T1000 (cell line): ENCODE measurements around the gene STARD3.

ENCODE experiments used
- DNase-seq: peaks from one replicate; lab custom pipeline; 2025; ENCODE audit warnings: mixed read lengths; lab: John Stamatoyannopoulos, UW

The STARD3 gene

GRCh38 chr17:39639043-39639442 is 2.1 kb downstream of the STARD3 start:
- no peak for DNase-seq

GRCh38 chr17:39639566-39640458 is 2.9 kb downstream of the STARD3 start:
- no peak for DNase-seq

- DNase-seq, result no peak
These were observed 3.7 kb downstream of the STARD3 start for GRCh38 chr17:39640591-39641031.

- no peak for DNase-seq
These were observed 4.2 kb downstream of the STARD3 start for GRCh38 chr17:39641097-39641496.

- no peak for DNase-seq
These were observed 4.9 kb downstream of the STARD3 start for GRCh38 chr17:39641883-39642282.

GRCh38 chr17:39642291-39643074 is 5.5 kb downstream of the STARD3 start:
- no peak for DNase-seq

GRCh38 chr17:39643271-39643670 is 6.3 kb downstream of the STARD3 start:
- no peak for DNase-seq

GRCh38 chr17:39647256-39647655 is 10.3 kb downstream of the STARD3 start:
- no peak for DNase-seq

- DNase-seq, result no peak
These were observed 11.8 kb downstream of the STARD3 start for GRCh38 chr17:39648616-39649366.

GRCh38 chr17:39650121-39650579 is 13.2 kb downstream of the STARD3 start:
- no peak for DNase-seq

GRCh38 chr17:39651923-39652586 is 15.1 kb downstream of the STARD3 start:
- no peak for DNase-seq

- DNase-seq, result no peak
These were observed 15.8 kb downstream of the STARD3 start for GRCh38 chr17:39652587-39653315.

GRCh38 chr17:39653316-39653661 is 16.3 kb downstream of the STARD3 start:
- no peak for DNase-seq

GRCh38 chr17:39653662-39654331 is 16.9 kb downstream of the STARD3 start:
- peak; percentile 9 for DNase-seq

GRCh38 chr17:39655105-39655504 is 18.2 kb downstream of the STARD3 start:
- no peak for DNase-seq

- DNase-seq, result no peak
These were observed 21.4 kb downstream of the STARD3 start for GRCh38 chr17:39658346-39658745.

- no peak for DNase-seq
These were observed 21.8 kb downstream of the STARD3 start for GRCh38 chr17:39658760-39659159.

GRCh38 chr17:39659279-39660010 is 22.5 kb downstream of the STARD3 start:
- no peak for DNase-seq

GRCh38 chr17:39660011-39660360 is 23.0 kb downstream of the STARD3 start:
- DNase-seq, result no peak
